Measurements from ENCODE around the gene RARRES2. TPM values are rescaled to one million over a fixed set of nuclear protein-coding genes. Genes with fewer than 3 reads are reported as not detected.

RARRES2 gene
- total and polyA plus RNA-seq, 2 of the 13 experiments (the other 11 are each of a cell fraction or from before 2014, with no cell fraction given): 134 to 172 TPM

DNA sequence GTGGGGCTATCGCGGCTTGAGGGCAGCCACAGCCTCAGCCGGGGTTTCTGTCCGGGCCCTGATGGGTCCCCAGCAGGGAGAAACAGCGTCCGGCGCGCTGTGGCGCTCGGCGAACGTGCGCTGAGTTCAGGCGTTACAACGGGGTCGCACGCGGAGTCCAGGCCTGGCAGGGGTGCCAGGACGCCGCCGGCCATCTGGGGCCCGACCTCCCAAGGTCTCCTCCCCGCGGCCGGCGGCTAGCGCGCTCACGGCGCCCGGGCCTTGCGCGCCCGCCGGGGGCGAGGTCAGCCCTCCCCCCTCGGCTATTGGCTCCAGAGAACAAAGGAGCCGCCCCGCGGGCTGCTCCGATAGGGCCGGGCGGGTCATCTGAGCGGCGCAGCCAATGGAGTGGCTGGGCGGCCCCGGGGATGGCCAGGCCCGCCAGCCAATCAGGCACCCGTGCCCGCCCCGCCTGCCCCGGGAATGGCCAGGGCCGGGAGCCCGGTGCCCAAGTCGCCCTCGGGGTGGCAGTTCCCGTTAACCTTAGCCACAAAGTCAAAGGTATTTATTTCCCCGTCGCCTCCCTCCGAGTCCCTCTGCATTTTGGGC, 37.5 kb upstream of the RARRES2 start, which contains the start of gene ZNF775 (continued):
- TF ChIP-seq, protein P1, sequence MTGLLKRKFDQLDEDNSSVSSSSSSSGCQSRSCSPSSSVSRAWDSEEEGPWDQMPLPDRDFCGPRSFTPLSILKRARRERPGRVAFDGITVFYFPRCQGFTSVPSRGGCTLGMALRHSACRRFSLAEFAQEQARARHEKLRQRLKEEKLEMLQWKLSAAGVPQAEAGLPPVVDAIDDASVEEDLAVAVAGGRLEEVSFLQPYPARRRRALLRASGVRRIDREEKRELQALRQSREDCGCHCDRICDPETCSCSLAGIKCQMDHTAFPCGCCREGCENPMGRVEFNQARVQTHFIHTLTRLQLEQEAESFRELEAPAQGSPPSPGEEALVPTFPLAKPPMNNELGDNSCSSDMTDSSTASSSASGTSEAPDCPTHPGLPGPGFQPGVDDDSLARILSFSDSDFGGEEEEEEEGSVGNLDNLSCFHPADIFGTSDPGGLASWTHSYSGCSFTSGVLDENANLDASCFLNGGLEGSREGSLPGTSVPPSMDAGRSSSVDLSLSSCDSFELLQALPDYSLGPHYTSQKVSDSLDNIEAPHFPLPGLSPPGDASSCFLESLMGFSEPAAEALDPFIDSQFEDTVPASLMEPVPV (CRISPR knock-in tag; IDR thresholded peaks at IDR 0.05): no peak
- TF ChIP-seq FOXK2 (IDR thresholded peaks at IDR 0.05) (no peak), MAFG (CRISPR knock-in tag; IDR thresholded peaks at IDR 0.05) (no peak), EP300 (IDR thresholded peaks at IDR 0.05; ENCODE audit: low read depth in 2 of 2, low read length in 2 of 2) (no peak), EP300 (CRISPR knock-in tag; IDR thresholded peaks at IDR 0.05; ENCODE audit: borderline replicate concordance) (no peak), TCF7 (IDR thresholded peaks at IDR 0.05; ENCODE audit: low read depth) (peak; percentile 78), NCOA1 (CRISPR knock-in tag; IDR thresholded peaks at IDR 0.05) (no peak), KLF9 (CRISPR knock-in tag; IDR thresholded peaks at IDR 0.05; ENCODE audit: low read depth) (no peak), HDAC1 (CRISPR knock-in tag; IDR thresholded peaks at IDR 0.05) (peak; percentile 4; the same call in 1 of the 2 replicates), ZSCAN25 (CRISPR knock-in tag; IDR thresholded peaks at IDR 0.05) (no peak)
- TF ChIP-seq, protein P2, sequence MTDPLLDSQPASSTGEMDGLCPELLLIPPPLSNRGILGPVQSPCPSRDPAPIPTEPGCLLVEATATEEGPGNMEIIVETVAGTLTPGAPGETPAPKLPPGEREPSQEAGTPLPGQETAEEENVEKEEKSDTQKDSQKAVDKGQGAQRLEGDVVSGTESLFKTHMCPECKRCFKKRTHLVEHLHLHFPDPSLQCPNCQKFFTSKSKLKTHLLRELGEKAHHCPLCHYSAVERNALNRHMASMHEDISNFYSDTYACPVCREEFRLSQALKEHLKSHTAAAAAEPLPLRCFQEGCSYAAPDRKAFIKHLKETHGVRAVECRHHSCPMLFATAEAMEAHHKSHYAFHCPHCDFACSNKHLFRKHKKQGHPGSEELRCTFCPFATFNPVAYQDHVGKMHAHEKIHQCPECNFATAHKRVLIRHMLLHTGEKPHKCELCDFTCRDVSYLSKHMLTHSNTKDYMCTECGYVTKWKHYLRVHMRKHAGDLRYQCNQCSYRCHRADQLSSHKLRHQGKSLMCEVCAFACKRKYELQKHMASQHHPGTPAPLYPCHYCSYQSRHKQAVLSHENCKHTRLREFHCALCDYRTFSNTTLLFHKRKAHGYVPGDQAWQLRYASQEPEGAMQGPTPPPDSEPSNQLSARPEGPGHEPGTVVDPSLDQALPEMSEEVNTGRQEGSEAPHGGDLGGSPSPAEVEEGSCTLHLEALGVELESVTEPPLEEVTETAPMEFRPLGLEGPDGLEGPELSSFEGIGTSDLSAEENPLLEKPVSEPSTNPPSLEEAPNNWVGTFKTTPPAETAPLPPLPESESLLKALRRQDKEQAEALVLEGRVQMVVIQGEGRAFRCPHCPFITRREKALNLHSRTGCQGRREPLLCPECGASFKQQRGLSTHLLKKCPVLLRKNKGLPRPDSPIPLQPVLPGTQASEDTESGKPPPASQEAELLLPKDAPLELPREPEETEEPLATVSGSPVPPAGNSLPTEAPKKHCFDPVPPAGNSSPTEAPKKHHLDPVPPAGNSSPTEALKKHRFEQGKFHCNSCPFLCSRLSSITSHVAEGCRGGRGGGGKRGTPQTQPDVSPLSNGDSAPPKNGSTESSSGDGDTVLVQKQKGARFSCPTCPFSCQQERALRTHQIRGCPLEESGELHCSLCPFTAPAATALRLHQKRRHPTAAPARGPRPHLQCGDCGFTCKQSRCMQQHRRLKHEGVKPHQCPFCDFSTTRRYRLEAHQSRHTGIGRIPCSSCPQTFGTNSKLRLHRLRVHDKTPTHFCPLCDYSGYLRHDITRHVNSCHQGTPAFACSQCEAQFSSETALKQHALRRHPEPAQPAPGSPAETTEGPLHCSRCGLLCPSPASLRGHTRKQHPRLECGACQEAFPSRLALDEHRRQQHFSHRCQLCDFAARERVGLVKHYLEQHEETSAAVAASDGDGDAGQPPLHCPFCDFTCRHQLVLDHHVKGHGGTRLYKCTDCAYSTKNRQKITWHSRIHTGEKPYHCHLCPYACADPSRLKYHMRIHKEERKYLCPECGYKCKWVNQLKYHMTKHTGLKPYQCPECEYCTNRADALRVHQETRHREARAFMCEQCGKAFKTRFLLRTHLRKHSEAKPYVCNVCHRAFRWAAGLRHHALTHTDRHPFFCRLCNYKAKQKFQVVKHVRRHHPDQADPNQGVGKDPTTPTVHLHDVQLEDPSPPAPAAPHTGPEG (CRISPR knock-in tag; IDR thresholded peaks at IDR 0.05): 0 out of 2 replicates have a peak, but pooled peaks have one; percentile 15
- TF ChIP-seq, protein P3, sequence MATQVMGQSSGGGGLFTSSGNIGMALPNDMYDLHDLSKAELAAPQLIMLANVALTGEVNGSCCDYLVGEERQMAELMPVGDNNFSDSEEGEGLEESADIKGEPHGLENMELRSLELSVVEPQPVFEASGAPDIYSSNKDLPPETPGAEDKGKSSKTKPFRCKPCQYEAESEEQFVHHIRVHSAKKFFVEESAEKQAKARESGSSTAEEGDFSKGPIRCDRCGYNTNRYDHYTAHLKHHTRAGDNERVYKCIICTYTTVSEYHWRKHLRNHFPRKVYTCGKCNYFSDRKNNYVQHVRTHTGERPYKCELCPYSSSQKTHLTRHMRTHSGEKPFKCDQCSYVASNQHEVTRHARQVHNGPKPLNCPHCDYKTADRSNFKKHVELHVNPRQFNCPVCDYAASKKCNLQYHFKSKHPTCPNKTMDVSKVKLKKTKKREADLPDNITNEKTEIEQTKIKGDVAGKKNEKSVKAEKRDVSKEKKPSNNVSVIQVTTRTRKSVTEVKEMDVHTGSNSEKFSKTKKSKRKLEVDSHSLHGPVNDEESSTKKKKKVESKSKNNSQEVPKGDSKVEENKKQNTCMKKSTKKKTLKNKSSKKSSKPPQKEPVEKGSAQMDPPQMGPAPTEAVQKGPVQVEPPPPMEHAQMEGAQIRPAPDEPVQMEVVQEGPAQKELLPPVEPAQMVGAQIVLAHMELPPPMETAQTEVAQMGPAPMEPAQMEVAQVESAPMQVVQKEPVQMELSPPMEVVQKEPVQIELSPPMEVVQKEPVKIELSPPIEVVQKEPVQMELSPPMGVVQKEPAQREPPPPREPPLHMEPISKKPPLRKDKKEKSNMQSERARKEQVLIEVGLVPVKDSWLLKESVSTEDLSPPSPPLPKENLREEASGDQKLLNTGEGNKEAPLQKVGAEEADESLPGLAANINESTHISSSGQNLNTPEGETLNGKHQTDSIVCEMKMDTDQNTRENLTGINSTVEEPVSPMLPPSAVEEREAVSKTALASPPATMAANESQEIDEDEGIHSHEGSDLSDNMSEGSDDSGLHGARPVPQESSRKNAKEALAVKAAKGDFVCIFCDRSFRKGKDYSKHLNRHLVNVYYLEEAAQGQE (IDR thresholded peaks at IDR 0.05; ENCODE audit: borderline replicate concordance in 1 of 2, low read depth in 1 of 2, low read length in 2 of 2): 0 out of 4 replicates have a peak, but pooled peaks of 1 of the 2 experiments have one; percentile 16
- TF ChIP-seq, protein P4, sequence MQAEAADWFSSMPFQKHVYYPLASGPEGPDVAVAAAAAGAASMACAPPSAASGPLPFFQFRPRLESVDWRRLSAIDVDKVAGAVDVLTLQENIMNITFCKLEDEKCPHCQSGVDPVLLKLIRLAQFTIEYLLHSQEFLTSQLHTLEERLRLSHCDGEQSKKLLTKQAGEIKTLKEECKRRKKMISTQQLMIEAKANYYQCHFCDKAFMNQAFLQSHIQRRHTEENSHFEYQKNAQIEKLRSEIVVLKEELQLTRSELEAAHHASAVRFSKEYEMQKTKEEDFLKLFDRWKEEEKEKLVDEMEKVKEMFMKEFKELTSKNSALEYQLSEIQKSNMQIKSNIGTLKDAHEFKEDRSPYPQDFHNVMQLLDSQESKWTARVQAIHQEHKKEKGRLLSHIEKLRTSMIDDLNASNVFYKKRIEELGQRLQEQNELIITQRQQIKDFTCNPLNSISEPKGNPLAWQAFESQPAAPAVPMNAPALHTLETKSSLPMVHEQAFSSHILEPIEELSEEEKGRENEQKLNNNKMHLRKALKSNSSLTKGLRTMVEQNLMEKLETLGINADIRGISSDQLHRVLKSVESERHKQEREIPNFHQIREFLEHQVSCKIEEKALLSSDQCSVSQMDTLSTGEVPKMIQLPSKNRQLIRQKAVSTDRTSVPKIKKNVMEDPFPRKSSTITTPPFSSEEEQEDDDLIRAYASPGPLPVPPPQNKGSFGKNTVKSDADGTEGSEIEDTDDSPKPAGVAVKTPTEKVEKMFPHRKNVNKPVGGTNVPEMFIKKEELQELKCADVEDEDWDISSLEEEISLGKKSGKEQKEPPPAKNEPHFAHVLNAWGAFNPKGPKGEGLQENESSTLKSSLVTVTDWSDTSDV (CRISPR knock-in tag; IDR thresholded peaks at IDR 0.05): no peak

Data from HepG2 (cell line).